ENCODE results near the gene ZDHHC11B. TPM values are rescaled to one million over a fixed set of nuclear protein-coding genes. Genes with fewer than 3 reads are reported as not detected.
"Not testable (repeated sequence)": the region's sequence is repeated elsewhere in the genome, so short reads cannot be mapped to it uniquely, and the experiment has no call there.

The ZDHHC11B gene
- total RNA-seq, 4 donors from 2014 or later = 2.2 to 11.7 (median 6.2) TPM

DNA sequence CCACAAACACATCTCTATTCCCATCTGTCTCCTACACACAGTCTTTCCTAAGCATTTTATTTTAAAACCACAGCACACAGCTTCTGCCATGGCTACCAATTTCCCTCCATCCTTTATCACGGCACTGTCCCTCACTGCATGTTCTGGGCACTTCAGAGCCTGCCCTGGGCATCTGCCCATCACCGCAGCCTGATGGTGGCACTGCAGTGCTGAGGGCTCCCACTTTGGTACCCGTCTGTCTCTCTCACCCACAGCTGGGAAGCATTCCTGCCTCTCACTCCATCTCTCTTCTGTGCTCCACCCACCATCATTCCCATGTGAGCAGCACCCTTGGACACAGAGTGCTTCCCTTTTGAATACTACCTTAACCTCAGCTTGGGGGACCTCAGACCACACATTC, 34.5 kb upstream of the ZDHHC11B start:
- Histone ChIP-seq H3K27ac (replicated peaks in 1 of 4) (no peak overlapping the region), H3K27me3 (no peaks in the 10 kb centered on the region), H3K4me1 (no peaks in the 10 kb centered on the region), H3K4me3 (no peak overlapping the region), H3K9me3 (no peaks in the 10 kb centered on the region), H3K36me3 (peaks cover 0 to 12% (median 8%) of the 10 kb centered on the region in 4 donors)
- DNase-seq (ENCODE audit: extremely low spot score) = no peak
- 90% methylated on average over 3 of the region's 3 CpGs for WGBS
- TF ChIP-seq EP300 (IDR thresholded peaks at IDR 0.05) (no peak), POLR2AphosphoS5 (IDR thresholded peaks at IDR 0.05) (no peak), POLR2A (IDR thresholded peaks at IDR 0.05; ENCODE audit: low read depth) (no peak)
- intact Hi-C loops (cut with DNase I) = no loop called here

DNA sequence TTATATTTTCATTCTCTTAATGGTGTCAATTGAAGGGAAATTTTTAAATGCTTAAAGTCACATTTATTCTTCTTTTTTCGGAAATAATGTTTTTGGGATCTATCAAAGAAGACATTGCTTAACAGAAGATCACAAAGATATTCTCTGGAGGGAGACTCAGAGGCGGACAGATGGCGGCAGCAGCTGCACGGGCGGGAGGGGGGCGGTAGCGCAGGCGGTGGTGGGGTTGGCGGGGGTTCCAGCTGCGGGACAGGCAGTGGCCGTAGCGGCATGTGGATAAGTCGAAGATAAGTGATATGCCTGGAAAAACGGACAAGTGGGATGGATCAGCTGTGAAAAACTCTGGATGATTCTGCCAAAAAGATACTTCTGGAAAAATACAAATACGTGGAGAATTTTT, 31.6 kb upstream of the ZDHHC11B start:
- no peak for TF ChIP-seq POLR2A (IDR thresholded peaks at IDR 0.05; ENCODE audit: low read depth)
- no peak for TF ChIP-seq POLR2AphosphoS5 (IDR thresholded peaks at IDR 0.05)
- TF ChIP-seq, protein P1, sequence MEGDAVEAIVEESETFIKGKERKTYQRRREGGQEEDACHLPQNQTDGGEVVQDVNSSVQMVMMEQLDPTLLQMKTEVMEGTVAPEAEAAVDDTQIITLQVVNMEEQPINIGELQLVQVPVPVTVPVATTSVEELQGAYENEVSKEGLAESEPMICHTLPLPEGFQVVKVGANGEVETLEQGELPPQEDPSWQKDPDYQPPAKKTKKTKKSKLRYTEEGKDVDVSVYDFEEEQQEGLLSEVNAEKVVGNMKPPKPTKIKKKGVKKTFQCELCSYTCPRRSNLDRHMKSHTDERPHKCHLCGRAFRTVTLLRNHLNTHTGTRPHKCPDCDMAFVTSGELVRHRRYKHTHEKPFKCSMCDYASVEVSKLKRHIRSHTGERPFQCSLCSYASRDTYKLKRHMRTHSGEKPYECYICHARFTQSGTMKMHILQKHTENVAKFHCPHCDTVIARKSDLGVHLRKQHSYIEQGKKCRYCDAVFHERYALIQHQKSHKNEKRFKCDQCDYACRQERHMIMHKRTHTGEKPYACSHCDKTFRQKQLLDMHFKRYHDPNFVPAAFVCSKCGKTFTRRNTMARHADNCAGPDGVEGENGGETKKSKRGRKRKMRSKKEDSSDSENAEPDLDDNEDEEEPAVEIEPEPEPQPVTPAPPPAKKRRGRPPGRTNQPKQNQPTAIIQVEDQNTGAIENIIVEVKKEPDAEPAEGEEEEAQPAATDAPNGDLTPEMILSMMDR (IDR thresholded peaks at IDR 0.05) = no peak
- TF ChIP-seq EP300 (IDR thresholded peaks at IDR 0.05) = no peak
- H3K36me3 ChIP-seq = no peaks in the 10 kb centered on the region
- H3K9me3 ChIP-seq = no peaks in the 10 kb centered on the region
- no peaks in the 10 kb centered on the region for H3K4me1 ChIP-seq
- peak; percentile 39 for DNase-seq (ENCODE audit: extremely low spot score)
- H3K4me3 ChIP-seq = no peak overlapping the region
- 94% methylated on average over 15 of the region's 15 CpGs for WGBS
- no peak overlapping the region for H3K27ac ChIP-seq (replicated peaks in 1 of 4)
- intact Hi-C loops (cut with DNase I) = no loop called here
- no peaks in the 10 kb centered on the region for H3K27me3 ChIP-seq

DNA sequence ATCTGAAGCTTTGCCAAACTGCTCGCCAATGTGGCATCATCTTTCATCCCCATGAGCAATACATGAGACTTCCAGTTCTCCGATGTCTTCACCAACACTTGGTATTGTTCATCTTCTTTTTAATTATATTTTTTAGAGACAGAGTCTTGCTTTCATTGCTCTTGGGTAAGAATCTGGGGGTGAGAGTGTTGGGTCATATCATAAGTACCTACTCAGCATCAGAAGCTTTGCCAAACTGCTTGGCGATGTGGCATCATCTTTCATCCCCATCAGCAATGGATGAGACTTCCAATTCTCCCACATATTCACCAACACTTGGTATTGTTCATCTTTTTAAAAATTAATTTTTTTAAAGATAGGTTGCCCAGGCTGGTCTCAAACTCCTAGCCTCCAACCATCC, 30.9 kb upstream of the ZDHHC11B start:
- 89% methylated on average over 3 of the region's 3 CpGs for WGBS
- intact Hi-C loops (cut with DNase I) = no loop called here
- H3K36me3 ChIP-seq = no peaks in the 10 kb centered on the region
- H3K9me3 ChIP-seq = no peaks in the 10 kb centered on the region
- peak; percentile 39 for DNase-seq (ENCODE audit: extremely low spot score)
- H3K27me3 ChIP-seq = no peaks in the 10 kb centered on the region
- H3K4me3 ChIP-seq = no peak overlapping the region
- TF ChIP-seq POLR2AphosphoS5 (IDR thresholded peaks at IDR 0.05) = no peak
- no peaks in the 10 kb centered on the region for H3K4me1 ChIP-seq
- H3K27ac ChIP-seq (replicated peaks in 1 of 4) = no peak overlapping the region

DNA sequence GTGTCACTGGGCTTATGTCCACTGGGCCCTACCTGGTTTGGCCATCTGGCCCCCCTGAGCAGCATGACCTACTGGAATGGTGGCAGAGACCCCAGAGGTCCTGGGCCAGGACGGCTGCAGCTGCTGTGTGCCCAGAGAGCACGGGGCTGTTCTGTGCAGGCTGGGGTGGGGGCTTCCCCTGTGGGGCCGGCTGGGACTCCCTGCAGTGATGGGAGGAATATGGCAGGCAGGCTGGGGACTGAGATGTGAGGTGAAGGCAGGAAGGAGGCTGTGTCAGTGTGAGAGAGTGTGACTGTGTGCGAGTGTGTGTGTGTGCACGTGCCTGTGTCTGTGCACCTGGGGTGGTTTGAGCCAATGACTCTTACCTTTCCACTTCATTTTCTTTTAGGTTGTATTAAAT, 29.0 kb upstream of the ZDHHC11B start:
- H3K27me3 ChIP-seq; H3K4me3 ChIP-seq; H3K27ac ChIP-seq (replicated peaks in 1 of 4); H3K36me3 ChIP-seq; H3K9me3 ChIP-seq; intact Hi-C loops (cut with DNase I); H3K4me1 ChIP-seq; DNase-seq (ENCODE audit: extremely low spot score): not testable (repeated sequence)
- WGBS = 90% methylated on average over 4 of the region's 5 CpGs

DNA sequence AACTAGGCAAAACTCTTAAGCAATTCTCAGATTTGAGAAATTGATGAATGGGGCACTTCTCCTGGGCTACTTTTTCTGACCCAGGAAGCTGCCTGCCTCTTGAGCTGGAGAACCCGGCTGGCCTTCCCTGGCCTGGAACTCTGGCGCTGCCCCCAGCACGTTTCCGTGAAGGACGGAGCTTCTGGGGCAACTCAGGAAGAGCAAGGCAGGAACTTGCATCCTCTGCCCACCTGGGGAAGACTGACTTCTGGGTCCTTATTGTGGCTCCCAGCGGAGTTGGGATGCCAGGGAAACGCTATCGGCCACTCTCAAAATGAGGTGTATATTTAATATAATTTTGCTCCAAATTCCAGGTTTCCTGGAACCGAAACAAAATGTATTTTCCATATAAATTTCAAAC, 26.9 kb upstream of the ZDHHC11B start:
- intact Hi-C loops (cut with DNase I); H3K4me1 ChIP-seq; H3K9me3 ChIP-seq; H3K4me3 ChIP-seq; H3K27me3 ChIP-seq; H3K36me3 ChIP-seq; H3K27ac ChIP-seq (replicated peaks in 1 of 4); DNase-seq (ENCODE audit: extremely low spot score): not testable (repeated sequence)
- WGBS = 68% methylated on average over 8 of the region's 9 CpGs

DNA sequence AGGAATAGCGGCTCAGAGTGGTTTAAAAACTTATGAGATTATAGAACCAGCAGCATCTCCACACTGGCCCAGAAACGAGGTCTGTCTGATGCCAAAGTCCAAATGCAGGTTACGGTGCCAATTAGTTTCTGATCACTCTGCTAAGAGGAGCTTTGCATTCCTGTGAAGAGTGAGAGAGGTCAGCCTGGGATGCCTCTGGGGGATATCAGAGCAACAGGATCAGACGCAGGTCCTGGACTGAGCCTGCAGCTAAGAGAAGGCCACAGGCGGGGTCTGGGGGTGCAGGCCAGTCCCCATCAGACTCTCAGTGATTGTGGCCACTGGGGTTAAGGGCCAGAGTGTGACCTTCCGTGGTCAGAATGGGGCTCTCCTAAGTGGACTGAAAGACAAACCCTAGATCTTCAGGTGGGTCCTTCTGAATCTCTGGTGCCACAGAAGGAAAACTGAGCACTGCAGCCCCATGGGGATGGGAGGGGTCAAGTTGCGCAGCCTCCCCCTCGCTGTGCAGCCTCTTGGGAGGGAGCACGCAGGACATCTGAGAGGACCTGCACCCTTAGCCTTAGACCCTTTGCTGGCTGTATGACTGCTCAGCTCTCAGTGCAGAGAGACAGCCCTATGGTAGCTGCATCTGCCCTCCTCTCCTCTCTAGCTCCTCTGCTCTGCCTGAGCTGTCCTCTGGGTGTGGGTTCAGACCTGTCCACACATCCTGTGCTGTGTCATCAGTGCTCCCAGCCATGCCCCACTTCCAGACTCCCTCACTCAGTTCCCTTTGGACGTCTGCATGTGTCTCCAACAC, 23.4 kb upstream of the ZDHHC11B start:
- H3K27ac ChIP-seq (replicated peaks in 1 of 4); H3K4me1 ChIP-seq; H3K4me3 ChIP-seq; H3K36me3 ChIP-seq; H3K27me3 ChIP-seq; DNase-seq (ENCODE audit: extremely low spot score); intact Hi-C loops (cut with DNase I): not testable (repeated sequence)
- peaks cover 0 to 11% (median 7%) of the 10 kb centered on the region in 4 donors for H3K9me3 ChIP-seq
- 79% methylated on average over 6 of the region's 10 CpGs for WGBS

DNA sequence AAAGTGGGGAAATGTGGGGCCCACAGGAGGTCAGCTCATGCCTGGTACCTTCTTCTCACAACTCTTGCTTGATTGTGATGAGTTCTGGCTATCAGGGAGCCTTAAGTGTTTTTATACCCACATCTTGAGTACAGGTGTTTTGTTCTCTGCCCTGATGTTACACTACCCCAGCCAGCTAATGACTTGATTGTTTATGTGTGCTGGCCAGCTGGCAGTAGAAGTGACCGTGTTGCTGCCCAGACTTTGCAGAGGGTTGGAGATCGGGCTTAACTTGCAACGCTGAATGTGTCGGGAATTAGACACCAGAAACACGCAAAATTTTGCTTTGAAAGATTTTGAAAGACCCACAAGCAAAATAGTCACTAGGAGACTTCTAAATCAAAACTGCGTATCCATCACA, 16.9 kb upstream of the ZDHHC11B start:
- H3K4me3 ChIP-seq = no peak overlapping the region
- peaks cover 0 to 11% (median 7%) of the 10 kb centered on the region in 4 donors for H3K9me3 ChIP-seq
- WGBS = 51% methylated on average over 6 of the region's 6 CpGs
- no peak for DNase-seq (ENCODE audit: extremely low spot score)
- peaks cover 0 to 11% (median 10%) of the 10 kb centered on the region in 4 donors for H3K4me1 ChIP-seq
- H3K36me3 ChIP-seq = no peaks in the 10 kb centered on the region
- H3K27me3 ChIP-seq = no peaks in the 10 kb centered on the region
- intact Hi-C loops (cut with DNase I) = no loop called here
- TF ChIP-seq, protein P1 (IDR thresholded peaks at IDR 0.05) = no peak
- peak in 1 of 2 donors; percentile 48 for TF ChIP-seq POLR2AphosphoS5 (IDR thresholded peaks at IDR 0.05)
- H3K27ac ChIP-seq (replicated peaks in 1 of 4) = peak overlapping the region in 1 of 4 donors; percentile 4

DNA sequence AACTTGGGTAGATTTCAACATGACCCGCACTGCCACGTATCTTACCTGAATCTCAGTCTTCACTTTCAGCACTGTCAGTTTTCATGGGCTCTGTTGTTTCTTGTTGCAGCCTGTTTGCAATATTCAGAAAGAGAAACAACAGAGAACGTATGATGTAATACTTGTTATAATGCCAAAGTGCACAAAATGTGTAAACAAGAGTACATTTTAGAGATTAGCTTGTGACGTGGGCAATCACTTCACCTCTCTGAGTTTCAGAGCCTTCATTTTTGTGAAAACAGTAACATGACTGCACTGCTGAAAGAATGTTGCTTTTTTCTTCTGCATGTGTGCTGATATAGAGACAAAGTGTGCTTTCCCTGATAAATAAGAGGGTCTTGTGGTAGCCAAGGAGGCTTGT, 16.5 kb upstream of the ZDHHC11B start:
- Histone ChIP-seq H3K4me1 (peaks cover 0 to 11% (median 10%) of the 10 kb centered on the region in 4 donors), H3K9me3 (peaks cover 0 to 11% (median 7%) of the 10 kb centered on the region in 4 donors), H3K27ac (replicated peaks in 1 of 4) (peak overlapping the region in 1 of 4 donors; percentile 4)
- intact Hi-C loops (cut with DNase I); H3K27me3 ChIP-seq; H3K36me3 ChIP-seq; DNase-seq (ENCODE audit: extremely low spot score); H3K4me3 ChIP-seq: not testable (repeated sequence)
- WGBS = 78% methylated on average over 4 of the region's 4 CpGs

DNA sequence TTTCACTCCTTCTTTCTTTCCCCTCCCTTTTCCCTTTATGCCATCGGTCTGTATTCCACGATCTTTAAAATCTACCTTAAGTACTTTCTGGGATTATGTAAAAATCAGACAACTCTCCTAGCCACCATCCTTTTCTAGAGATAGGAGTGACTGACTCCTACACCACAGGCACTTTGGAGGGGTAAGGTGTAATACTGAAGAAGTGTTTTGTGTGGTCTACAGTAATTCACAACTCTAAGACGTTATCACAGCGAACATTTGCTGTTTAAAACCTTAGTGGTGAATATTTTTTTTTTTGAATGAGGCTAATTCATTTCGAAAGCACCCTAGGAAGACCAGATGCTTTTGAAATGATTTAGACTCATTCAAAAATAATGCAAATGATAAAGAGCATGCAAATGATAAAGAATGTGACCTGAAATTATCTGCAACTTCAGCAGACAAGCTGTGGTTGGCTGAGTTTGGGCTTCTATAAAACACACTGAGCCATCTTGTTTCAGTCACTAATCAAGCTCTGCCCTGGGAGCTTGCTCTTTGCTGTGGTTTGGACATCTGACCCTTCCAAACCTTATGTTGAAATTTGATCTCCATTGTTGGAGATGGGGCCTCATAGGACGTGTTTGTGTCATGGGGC, 14.1 kb upstream of the ZDHHC11B start:
- intact Hi-C loops (cut with DNase I); H3K36me3 ChIP-seq; DNase-seq (ENCODE audit: extremely low spot score): not testable (repeated sequence)

DNA sequence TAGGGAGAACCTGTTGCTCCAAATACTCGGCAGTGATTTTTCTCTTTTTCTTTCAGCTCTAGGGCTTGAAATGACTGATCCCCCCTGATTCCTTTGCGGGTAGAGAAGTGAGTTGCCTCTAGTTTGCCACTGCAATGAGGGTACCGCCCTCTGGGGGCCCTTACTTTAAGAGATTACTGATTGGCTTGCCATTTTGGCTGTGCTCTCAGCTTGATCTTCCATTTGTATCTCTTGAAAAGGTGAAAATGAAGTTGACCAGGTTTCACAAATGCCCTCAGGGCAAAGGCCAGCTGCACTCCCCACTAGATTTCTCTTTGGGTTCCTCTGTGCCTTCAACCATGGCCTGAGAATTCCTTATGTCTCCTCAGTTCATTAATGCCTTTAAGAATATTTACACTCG, 13.5 kb upstream of the ZDHHC11B start:
- H3K9me3 ChIP-seq = peaks cover 0 to 14% (median 0%) of the 10 kb centered on the region in 4 donors
- H3K27ac ChIP-seq (replicated peaks in 1 of 4); DNase-seq (ENCODE audit: extremely low spot score); H3K36me3 ChIP-seq; H3K27me3 ChIP-seq; H3K4me3 ChIP-seq; intact Hi-C loops (cut with DNase I): not testable (repeated sequence)
- peaks cover 0 to 11% (median 10%) of the 10 kb centered on the region in 4 donors for H3K4me1 ChIP-seq
- WGBS = 61% methylated on average over 3 of the region's 4 CpGs

More for the DNA sequence above, 14.1 kb upstream of the ZDHHC11B start:
- H3K4me3 ChIP-seq; H3K27me3 ChIP-seq; H3K9me3 ChIP-seq; H3K27ac ChIP-seq (replicated peaks in 1 of 4): not testable (repeated sequence)
- H3K4me1 ChIP-seq = peaks cover 0 to 11% (median 10%) of the 10 kb centered on the region in 4 donors
- WGBS = 71% methylated on average over 5 of the region's 6 CpGs

Measured in esophagus muscularis mucosa (tissue), 4 donors.